ENCODE measurements around the gene DLEC1.
A peak's percentile ranks its signal among the peaks of the same experiment; 100 is the strongest.

Gene DLEC1

DNA sequence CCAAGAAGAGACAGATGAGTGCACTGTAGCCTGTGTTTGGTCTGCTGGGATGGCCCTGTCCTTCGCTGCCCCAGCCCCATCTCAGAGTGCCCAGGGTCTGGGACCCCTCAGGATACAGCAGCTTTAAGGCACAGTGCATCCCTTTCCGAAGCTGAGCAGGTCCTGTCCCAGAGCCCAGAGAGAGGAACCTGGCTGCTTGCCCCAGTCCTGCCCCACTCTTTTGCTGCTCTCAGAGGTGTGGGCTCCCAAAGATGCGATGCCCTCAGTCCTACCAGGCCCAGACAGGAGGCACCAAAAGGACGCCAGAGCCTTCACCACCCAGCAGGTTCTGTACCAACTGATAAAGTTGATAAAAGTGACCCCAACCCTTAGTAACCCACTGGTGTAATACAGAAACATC, 17.8 kb upstream of the DLEC1 start:
- Histone ChIP-seq H3K9me3 (ENCODE audit: control insufficient read depth in 1 of 2, low read length in 2 of 2) (peaks cover 2 to 3% of the 10 kb centered on the region in 2 donors), H3K4me1 (ENCODE audit: control insufficient read depth in 1 of 2, insufficient read depth in 2 of 2, low read length in 2 of 2) (peaks cover 4 to 7% of the 10 kb centered on the region in 2 donors), H3K27me3 (ENCODE audit: low read depth, low read length) (no peaks in the 10 kb centered on the region), H3K36me3 (ENCODE audit: control insufficient read depth in 1 of 2, insufficient read depth in 2 of 2, low read length in 2 of 2) (peaks cover 11 to 37% of the 10 kb centered on the region in 2 donors), H3K4me3 (ENCODE audit: low read depth in 1 of 2, low read length in 2 of 2) (no peak overlapping the region), H3K27ac (ENCODE audit: low read length) (no peak overlapping the region)

- H3K27ac ChIP-seq (ENCODE audit: low read length), result no peak overlapping the region
- peaks cover 4 to 26% of the 10 kb centered on the region in 2 donors for H3K36me3 ChIP-seq (ENCODE audit: control insufficient read depth in 1 of 2, insufficient read depth in 2 of 2, low read length in 2 of 2)
- H3K4me3 ChIP-seq (ENCODE audit: low read depth in 1 of 2, low read length in 2 of 2), result no peak overlapping the region
- no peaks in the 10 kb centered on the region for H3K27me3 ChIP-seq (ENCODE audit: low read depth, low read length)
- no peaks in the 10 kb centered on the region for H3K9me3 ChIP-seq (ENCODE audit: control insufficient read depth in 1 of 2, low read length in 2 of 2)
- H3K4me1 ChIP-seq (ENCODE audit: control insufficient read depth in 1 of 2, insufficient read depth in 2 of 2, low read length in 2 of 2), result peaks cover 4 to 7% of the 10 kb centered on the region in 2 donors
These were observed 16.7 kb upstream of the DLEC1 start for GRCh38 chr3:38022301-38022700.

- Histone ChIP-seq H3K4me3 (ENCODE audit: low read depth in 1 of 2, low read length in 2 of 2) (peak overlapping the region in 1 of 2 donors; percentile 85), H3K9me3 (ENCODE audit: control insufficient read depth in 1 of 2, low read length in 2 of 2) (no peaks in the 10 kb centered on the region), H3K4me1 (ENCODE audit: control insufficient read depth in 1 of 2, insufficient read depth in 2 of 2, low read length in 2 of 2) (peaks cover 4 to 7% of the 10 kb centered on the region in 2 donors), H3K27ac (ENCODE audit: low read length) (no peak overlapping the region), H3K36me3 (ENCODE audit: control insufficient read depth in 1 of 2, insufficient read depth in 2 of 2, low read length in 2 of 2) (peaks cover 4 to 18% of the 10 kb centered on the region in 2 donors), H3K27me3 (ENCODE audit: low read depth, low read length) (no peaks in the 10 kb centered on the region)
These were observed 15.9 kb upstream of the DLEC1 start for GRCh38 chr3:38022896-38023709.

DNA sequence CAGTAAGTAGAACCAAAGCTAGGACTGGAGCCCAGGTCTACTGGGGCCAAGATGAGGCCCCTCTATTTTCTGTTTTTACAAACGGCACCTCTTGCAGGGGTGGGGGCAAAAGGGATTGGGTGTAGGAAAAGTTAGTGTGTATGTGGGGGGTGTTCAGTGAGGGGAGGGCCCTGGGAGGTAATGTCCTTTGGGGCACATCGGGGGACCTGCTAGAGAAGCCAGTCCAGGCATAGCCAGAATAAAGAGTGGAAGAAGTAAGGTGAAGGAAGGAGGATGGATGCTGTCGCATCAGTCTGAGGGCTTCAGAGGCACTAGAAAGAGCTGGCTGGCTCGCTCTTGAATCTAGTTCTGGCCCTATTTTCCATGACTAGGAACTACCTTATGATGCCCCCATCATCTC, 12.2 kb upstream of the DLEC1 start:
- H3K9me3 ChIP-seq (ENCODE audit: control insufficient read depth in 1 of 2, low read length in 2 of 2), result no peaks in the 10 kb centered on the region
- H3K4me3 ChIP-seq (ENCODE audit: low read depth in 1 of 2, low read length in 2 of 2), result no peak overlapping the region
- no peaks in the 10 kb centered on the region for H3K36me3 ChIP-seq (ENCODE audit: control insufficient read depth in 1 of 2, insufficient read depth in 2 of 2, low read length in 2 of 2)
- H3K27me3 ChIP-seq (ENCODE audit: low read depth, low read length), result no peaks in the 10 kb centered on the region
- peaks cover 10 to 25% of the 10 kb centered on the region in 2 donors for H3K4me1 ChIP-seq (ENCODE audit: control insufficient read depth in 1 of 2, insufficient read depth in 2 of 2, low read length in 2 of 2)
- H3K27ac ChIP-seq (ENCODE audit: low read length), result no peak overlapping the region

- H3K36me3 ChIP-seq (ENCODE audit: control insufficient read depth in 1 of 2, insufficient read depth in 2 of 2, low read length in 2 of 2), result no peaks in the 10 kb centered on the region
- H3K27me3 ChIP-seq (ENCODE audit: low read depth, low read length), result no peaks in the 10 kb centered on the region
- no peak overlapping the region for H3K27ac ChIP-seq (ENCODE audit: low read length)
- no peak overlapping the region for H3K4me3 ChIP-seq (ENCODE audit: low read depth in 1 of 2, low read length in 2 of 2)
- peaks cover 10 to 25% of the 10 kb centered on the region in 2 donors for H3K4me1 ChIP-seq (ENCODE audit: control insufficient read depth in 1 of 2, insufficient read depth in 2 of 2, low read length in 2 of 2)
- H3K9me3 ChIP-seq (ENCODE audit: control insufficient read depth in 1 of 2, low read length in 2 of 2), result no peaks in the 10 kb centered on the region
These were observed 11.2 kb upstream of the DLEC1 start for GRCh38 chr3:38027466-38028465.

- Histone ChIP-seq H3K36me3 (ENCODE audit: control insufficient read depth in 1 of 2, insufficient read depth in 2 of 2, low read length in 2 of 2) (no peaks in the 10 kb centered on the region), H3K4me3 (ENCODE audit: low read depth in 1 of 2, low read length in 2 of 2) (peak overlapping the region in 1 of 2 donors; percentile 73), H3K9me3 (ENCODE audit: control insufficient read depth in 1 of 2, low read length in 2 of 2) (no peaks in the 10 kb centered on the region), H3K27ac (ENCODE audit: low read length) (no peak overlapping the region), H3K4me1 (ENCODE audit: control insufficient read depth in 1 of 2, insufficient read depth in 2 of 2, low read length in 2 of 2) (peaks cover 10 to 25% of the 10 kb centered on the region in 2 donors), H3K27me3 (ENCODE audit: low read depth, low read length) (no peaks in the 10 kb centered on the region)
These were observed 10.2 kb upstream of the DLEC1 start for GRCh38 chr3:38028621-38029361.

DNA sequence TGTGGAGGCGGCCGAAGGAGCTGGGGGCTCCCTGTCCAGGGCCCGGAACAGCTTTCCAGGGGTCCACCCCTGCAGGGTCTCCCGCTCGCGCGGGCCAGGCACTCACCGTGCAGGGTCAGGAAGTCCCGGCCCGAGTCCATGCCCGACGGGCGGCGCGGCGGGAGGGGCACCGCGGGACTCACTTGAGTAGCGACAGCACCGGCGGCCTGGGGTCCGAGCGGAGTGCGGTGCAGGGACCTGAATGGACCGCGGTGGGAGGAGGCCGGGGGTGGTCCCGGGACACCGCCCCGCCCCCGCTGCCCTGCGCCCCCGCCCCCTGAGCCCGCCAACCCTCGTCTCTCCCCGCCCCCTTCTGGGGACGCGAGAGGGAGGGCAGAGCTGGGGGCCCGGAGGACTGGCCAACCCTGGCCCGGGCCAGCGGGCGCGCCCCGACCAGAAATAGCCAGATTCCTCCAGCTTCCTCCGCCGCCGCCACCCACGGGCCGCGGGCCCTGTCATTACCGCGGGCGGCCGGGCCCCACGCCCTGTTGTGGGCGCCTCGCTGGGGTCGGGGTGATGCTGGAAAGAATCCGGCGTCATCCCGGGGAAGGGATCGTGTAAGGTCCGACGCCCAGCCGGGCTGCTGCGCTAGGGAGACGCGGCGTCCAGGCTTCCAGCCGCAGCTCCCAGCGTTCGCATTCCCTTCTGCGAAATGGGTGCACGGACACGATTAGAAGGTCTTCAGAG, 9.4 kb upstream of the DLEC1 start, which contains the start of gene PLCD1:
Gene PLCD1, minus strand, starts transcription at position 243 of the 726 bp plus-strand sequence. Its CDS starts 103 bp downstream, at position 140.
- H3K9me3 ChIP-seq (ENCODE audit: control insufficient read depth in 1 of 2, low read length in 2 of 2), result no peaks in the 10 kb centered on the region
- peak within 1 kb of the TSS; percentile 56 to 73 for H3K4me3 ChIP-seq (ENCODE audit: low read depth in 1 of 2, low read length in 2 of 2)
- peak within 1 kb of the TSS; percentile 51 for H3K27ac ChIP-seq (ENCODE audit: low read length)
- no peaks in the 10 kb centered on the region for H3K36me3 ChIP-seq (ENCODE audit: control insufficient read depth in 1 of 2, insufficient read depth in 2 of 2, low read length in 2 of 2)
- H3K27me3 ChIP-seq (ENCODE audit: low read depth, low read length), result no peaks in the 10 kb centered on the region
- peaks cover 10 to 25% of the 10 kb centered on the region in 2 donors for H3K4me1 ChIP-seq (ENCODE audit: control insufficient read depth in 1 of 2, insufficient read depth in 2 of 2, low read length in 2 of 2)

DNA sequence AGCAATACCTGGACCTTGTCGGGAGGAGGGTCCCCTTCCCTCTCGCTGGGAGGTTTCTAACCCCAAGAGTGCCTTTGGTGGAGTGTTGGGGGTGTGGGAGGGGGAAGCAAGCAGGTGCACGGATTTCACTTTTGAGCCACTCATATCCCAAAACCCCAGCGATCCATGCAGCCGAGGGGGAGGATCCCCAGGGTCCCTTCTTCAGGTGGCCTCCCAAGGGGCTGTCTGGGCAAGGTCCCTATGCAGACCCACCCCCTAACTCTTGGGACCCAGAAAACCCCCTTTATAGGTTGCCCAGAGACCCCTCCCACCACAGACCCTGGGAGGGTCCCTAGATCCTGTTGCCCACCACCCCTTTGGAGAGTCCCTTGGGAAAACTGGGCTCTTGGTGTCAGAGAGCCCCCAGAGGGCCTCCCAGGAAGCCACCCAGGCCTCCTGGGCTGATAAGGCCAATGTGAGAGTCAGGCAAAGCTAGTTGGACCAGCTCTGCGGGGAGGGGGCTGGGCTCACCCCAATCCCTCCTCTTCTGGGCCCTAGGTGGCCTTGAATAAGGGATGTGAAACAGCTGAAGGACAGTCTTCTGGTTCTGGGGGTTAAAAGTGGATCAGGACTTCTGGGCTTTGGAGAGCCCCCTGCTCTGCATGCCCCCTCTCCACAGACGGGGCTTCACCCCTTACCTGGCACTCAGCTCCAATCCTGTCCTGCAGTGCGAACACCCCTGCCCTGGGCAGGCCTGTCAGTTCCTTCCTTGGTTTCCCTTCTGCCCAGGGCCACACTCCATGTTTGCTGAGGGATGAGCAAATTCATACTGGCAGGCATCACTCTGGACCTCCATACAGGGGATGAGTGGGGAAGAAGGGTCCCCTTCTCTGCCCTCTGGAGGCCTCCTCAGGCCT, 8.6 kb upstream of the DLEC1 start:
- Histone ChIP-seq H3K27me3 (ENCODE audit: low read depth, low read length) (no peaks in the 10 kb centered on the region), H3K9me3 (ENCODE audit: control insufficient read depth in 1 of 2, low read length in 2 of 2) (no peaks in the 10 kb centered on the region), H3K4me3 (ENCODE audit: low read depth in 1 of 2, low read length in 2 of 2) (peak overlapping the region; percentile 56 to 73), H3K4me1 (ENCODE audit: control insufficient read depth in 1 of 2, insufficient read depth in 2 of 2, low read length in 2 of 2) (peaks cover 9 to 25% of the 10 kb centered on the region in 2 donors), H3K36me3 (ENCODE audit: control insufficient read depth in 1 of 2, insufficient read depth in 2 of 2, low read length in 2 of 2) (no peaks in the 10 kb centered on the region), H3K27ac (ENCODE audit: low read length) (peak overlapping the region; percentile 51)

GRCh38 chr3:38031022-38031994, 7.7 kb upstream of the DLEC1 start:
- no peak overlapping the region for H3K27ac ChIP-seq (ENCODE audit: low read length)
- no peaks in the 10 kb centered on the region for H3K27me3 ChIP-seq (ENCODE audit: low read depth, low read length)
- no peaks in the 10 kb centered on the region for H3K9me3 ChIP-seq (ENCODE audit: control insufficient read depth in 1 of 2, low read length in 2 of 2)
- H3K4me1 ChIP-seq (ENCODE audit: control insufficient read depth in 1 of 2, insufficient read depth in 2 of 2, low read length in 2 of 2), result peaks cover 3 to 21% of the 10 kb centered on the region in 2 donors
- H3K4me3 ChIP-seq (ENCODE audit: low read depth in 1 of 2, low read length in 2 of 2), result no peak overlapping the region
- no peaks in the 10 kb centered on the region for H3K36me3 ChIP-seq (ENCODE audit: control insufficient read depth in 1 of 2, insufficient read depth in 2 of 2, low read length in 2 of 2)

Data from muscle layer of duodenum (tissue), 2 donors.